CD4-positive, CD25-positive, alpha-beta regulatory T cell (primary cell): ENCODE data around the gene TAF8. TPM values are rescaled to one million over a fixed set of nuclear protein-coding genes. Genes with fewer than 3 reads are reported as not detected.

ENCODE experiments used
- ATAC-seq, 2 donors: fragments of 150-1000 bp; cut with Tn5 transposase; one replicate each; pipeline ENCODE4 v1.10.0; 2021; ENCODE audit warnings: low read depth in 2 of 2, moderate number of reproducible peaks in 2 of 2, moderate library complexity in 1 of 2
- DNase-seq, 3 donors: peaks; one replicate each; pipeline versions ENCODE4 v3.0.0 to v3.0.0-alpha.2; 2012 to 2022; ENCODE audit warnings: mixed read lengths in 1 of 3
- H3K27ac ChIP-seq: one replicate; pipeline ENCODE4 v1.7.0; 2013; ENCODE audit warnings: mild to moderate bottlenecking, low read length; ENCODE audit not compliant: insufficient read depth, poor library complexity, severe bottlenecking
- H3K27me3 ChIP-seq: one replicate; pipeline ENCODE4 v1.7.0; 2013; ENCODE audit warnings: low read length; ENCODE audit not compliant: control insufficient read depth, insufficient read depth
- H3K36me3 ChIP-seq: one replicate; pipeline ENCODE4 v1.7.0; 2013; ENCODE audit warnings: mild to moderate bottlenecking, low read length, moderate library complexity; ENCODE audit not compliant: control insufficient read depth, insufficient read depth
- H3K4me1 ChIP-seq: 2 replicates; pipeline ENCODE4 v1.7.0; 2013; ENCODE audit warnings: mild to moderate bottlenecking, low read length; ENCODE audit not compliant: insufficient read depth, control insufficient read depth, poor library complexity, severe bottlenecking
- H3K4me3 ChIP-seq: one replicate; pipeline ENCODE4 v1.7.0; 2013; ENCODE audit warnings: low read depth, mild to moderate bottlenecking, low read length, moderate library complexity
- H3K9me3 ChIP-seq, 2 experiments: 1 replicate in 1 of 2; 2 replicates in 1 of 2; pipeline ENCODE4 v1.7.0; 2013; ENCODE audit warnings: low read length in 2 of 2, mild to moderate bottlenecking in 1 of 2, moderate library complexity in 1 of 2; ENCODE audit not compliant: control insufficient read depth in 2 of 2
- H3K27ac Mint-ChIP-seq, 3 donors: one replicate each; pipeline ENCODE4 v1.8.0; 2020 to 2022; ENCODE audit warnings: mild to moderate bottlenecking in 3 of 3, mixed read lengths in 3 of 3, moderate library complexity in 2 of 3
- H3K27me3 Mint-ChIP-seq: one replicate; pipeline ENCODE4 v1.8.0; 2022; ENCODE audit warnings: mild to moderate bottlenecking, mixed read lengths
- H3K36me3 Mint-ChIP-seq: one replicate; pipeline ENCODE4 v1.8.0; 2020; ENCODE audit warnings: mixed read lengths
- H3K4me1 Mint-ChIP-seq, 4 donors: one replicate each; pipeline ENCODE4 v1.8.0; 2020 to 2022; ENCODE audit warnings: mixed read lengths in 4 of 4, mild to moderate bottlenecking in 1 of 4
- H3K4me3 Mint-ChIP-seq, 4 donors: one replicate each; pipeline ENCODE4 v1.8.0; 2020 to 2022; ENCODE audit warnings: mild to moderate bottlenecking in 4 of 4, mixed read lengths in 4 of 4, moderate library complexity in 3 of 4
- H3K9me3 Mint-ChIP-seq, 7 donors: one replicate each; pipeline ENCODE4 v1.8.0; 2020 to 2022; ENCODE audit warnings: mixed read lengths in 7 of 7, mild to moderate bottlenecking in 3 of 7, moderate library complexity in 2 of 7
- polyA plus RNA-seq, 4 donors: library from polyadenylated mRNA; unstranded; fragments of 300-500 nt; fragmentation: Illumina TruSeq; gene quantifications; one replicate each; pipeline ENCODE4 v1.2.3, GENCODE V29; 2021
- total RNA-seq: library from RNA; stranded (reverse); gene quantifications from one replicate; pipeline ENCODE4 v1.2.3, GENCODE V29; 2022

TAF8 gene
- total and polyA plus RNA-seq, 5 donors from 2014 or later: 15.9 to 46.7 (median 22.6) TPM

- Histone ChIP-seq H3K27ac (no peak overlapping the region), H3K9me3 (no peaks in the 10 kb centered on the region), H3K27me3 (no peaks in the 10 kb centered on the region), H3K4me3 (no peak overlapping the region), H3K4me1 (peaks cover 12% of the 10 kb centered on the region), H3K36me3 (no peaks in the 10 kb centered on the region)
- Mint-ChIP-seq H3K27me3 (peaks cover 12% of the 10 kb centered on the region), H3K4me3 (peak overlapping the region in 2 of 4 donors; percentile 29 to 60), H3K36me3 (no peaks in the 10 kb centered on the region), H3K4me1 (peaks cover 0 to 7% (median 2%) of the 10 kb centered on the region in 4 donors), H3K27ac (no peak overlapping the region), H3K9me3 (no peaks in the 10 kb centered on the region)
- no peak for ATAC-seq
- DNase-seq: no peak
Observed at GRCh38 chr6:42104804-42105125, 54.4 kb downstream of the TAF8 start.

GRCh38 chr6:42105156-42105648 lies 54.9 kb downstream of the TAF8 start:
- Mint-ChIP-seq H3K4me3 (peak overlapping the region in 2 of 4 donors; percentile 56 to 60), H3K9me3 (no peaks in the 10 kb centered on the region), H3K27me3 (peaks cover 13% of the 10 kb centered on the region), H3K4me1 (peaks cover 0 to 7% (median 2%) of the 10 kb centered on the region in 4 donors), H3K36me3 (no peaks in the 10 kb centered on the region), H3K27ac (no peak overlapping the region)
- no peaks in the 10 kb centered on the region for H3K9me3 ChIP-seq
- no peak for DNase-seq
- H3K27ac ChIP-seq: no peak overlapping the region
- H3K4me3 ChIP-seq: no peak overlapping the region
- peaks cover 12% of the 10 kb centered on the region for H3K4me1 ChIP-seq
- no peaks in the 10 kb centered on the region for H3K36me3 ChIP-seq
- ATAC-seq: no peak
- H3K27me3 ChIP-seq: no peaks in the 10 kb centered on the region

GRCh38 chr6:42105709-42106108 lies 55.4 kb downstream of the TAF8 start:
- peak overlapping the region; percentile 21 to 56 (median 32) for H3K4me3 Mint-ChIP-seq
- peaks cover 17% of the 10 kb centered on the region for H3K27me3 Mint-ChIP-seq
- H3K27ac ChIP-seq: no peak overlapping the region
- no peaks in the 10 kb centered on the region for H3K9me3 Mint-ChIP-seq
- H3K4me3 ChIP-seq: no peak overlapping the region
- H3K4me1 ChIP-seq: peaks cover 12% of the 10 kb centered on the region
- H3K9me3 ChIP-seq: no peaks in the 10 kb centered on the region
- H3K27me3 ChIP-seq: no peaks in the 10 kb centered on the region
- no peak for ATAC-seq
- no peak overlapping the region for H3K27ac Mint-ChIP-seq
- H3K36me3 ChIP-seq: no peaks in the 10 kb centered on the region
- no peak for DNase-seq
- no peaks in the 10 kb centered on the region for H3K36me3 Mint-ChIP-seq
- peaks cover 0 to 7% (median 2%) of the 10 kb centered on the region in 4 donors for H3K4me1 Mint-ChIP-seq

GRCh38 chr6:42106112-42107023 lies 56.0 kb downstream of the TAF8 start:
- Mint-ChIP-seq H3K4me1 (peaks cover 0 to 7% (median under 1%) of the 10 kb centered on the region in 4 donors), H3K9me3 (no peaks in the 10 kb centered on the region), H3K36me3 (no peaks in the 10 kb centered on the region), H3K27ac (no peak overlapping the region), H3K27me3 (peaks cover 15% of the 10 kb centered on the region), H3K4me3 (peak overlapping the region; percentile 37 to 43 (median 42))
- H3K9me3 ChIP-seq: no peaks in the 10 kb centered on the region
- H3K27me3 ChIP-seq: no peaks in the 10 kb centered on the region
- ATAC-seq: no peak
- no peak for DNase-seq
- H3K4me3 ChIP-seq: no peak overlapping the region
- H3K27ac ChIP-seq: no peak overlapping the region
- H3K36me3 ChIP-seq: no peaks in the 10 kb centered on the region
- peaks cover 12% of the 10 kb centered on the region for H3K4me1 ChIP-seq

- H3K9me3 ChIP-seq: no peaks in the 10 kb centered on the region
- no peak overlapping the region for H3K4me3 ChIP-seq
- ATAC-seq (no peak), DNase-seq (no peak)
- no peaks in the 10 kb centered on the region for H3K36me3 ChIP-seq
- peaks cover 17% of the 10 kb centered on the region for H3K27me3 Mint-ChIP-seq
- peak overlapping the region in 1 of 4 donors; percentile 46 for H3K4me3 Mint-ChIP-seq
- H3K4me1 Mint-ChIP-seq: peaks cover 0 to 7% (median 0%) of the 10 kb centered on the region in 4 donors
- H3K27me3 ChIP-seq: no peaks in the 10 kb centered on the region
- peaks cover 12% of the 10 kb centered on the region for H3K4me1 ChIP-seq
- H3K9me3 Mint-ChIP-seq: no peaks in the 10 kb centered on the region
- no peaks in the 10 kb centered on the region for H3K36me3 Mint-ChIP-seq
- H3K27ac ChIP-seq: no peak overlapping the region
- no peak overlapping the region for H3K27ac Mint-ChIP-seq
Observed at GRCh38 chr6:42108071-42108470, 57.7 kb downstream of the TAF8 start.

GRCh38 chr6:42110683-42111082 lies 60.4 kb downstream of the TAF8 start:
- Mint-ChIP-seq H3K9me3 (no peaks in the 10 kb centered on the region), H3K36me3 (no peaks in the 10 kb centered on the region), H3K4me1 (no peaks in the 10 kb centered on the region), H3K27me3 (peaks cover 15% of the 10 kb centered on the region), H3K27ac (no peak overlapping the region), H3K4me3 (no peak overlapping the region)
- Histone ChIP-seq H3K4me1 (no peaks in the 10 kb centered on the region), H3K27me3 (no peaks in the 10 kb centered on the region), H3K27ac (no peak overlapping the region), H3K9me3 (no peaks in the 10 kb centered on the region), H3K36me3 (no peaks in the 10 kb centered on the region), H3K4me3 (no peak overlapping the region)
- no peak for ATAC-seq
- DNase-seq: no peak

- no peak for ATAC-seq
- no peak overlapping the region for H3K4me3 ChIP-seq
- no peaks in the 10 kb centered on the region for H3K4me1 ChIP-seq
- DNase-seq: no peak
- Mint-ChIP-seq H3K9me3 (peaks cover 0 to 2% (median 0%) of the 10 kb centered on the region in 7 donors), H3K4me1 (no peaks in the 10 kb centered on the region), H3K27ac (no peak overlapping the region), H3K36me3 (no peaks in the 10 kb centered on the region), H3K4me3 (no peak overlapping the region), H3K27me3 (peaks cover 17% of the 10 kb centered on the region)
- H3K9me3 ChIP-seq: no peaks in the 10 kb centered on the region
- H3K36me3 ChIP-seq: no peaks in the 10 kb centered on the region
- no peaks in the 10 kb centered on the region for H3K27me3 ChIP-seq
- no peak overlapping the region for H3K27ac ChIP-seq
Observed at GRCh38 chr6:42112351-42112750, 62.0 kb downstream of the TAF8 start.
